ENCODE results near the gene MTG1.

Gene MTG1

DNA sequence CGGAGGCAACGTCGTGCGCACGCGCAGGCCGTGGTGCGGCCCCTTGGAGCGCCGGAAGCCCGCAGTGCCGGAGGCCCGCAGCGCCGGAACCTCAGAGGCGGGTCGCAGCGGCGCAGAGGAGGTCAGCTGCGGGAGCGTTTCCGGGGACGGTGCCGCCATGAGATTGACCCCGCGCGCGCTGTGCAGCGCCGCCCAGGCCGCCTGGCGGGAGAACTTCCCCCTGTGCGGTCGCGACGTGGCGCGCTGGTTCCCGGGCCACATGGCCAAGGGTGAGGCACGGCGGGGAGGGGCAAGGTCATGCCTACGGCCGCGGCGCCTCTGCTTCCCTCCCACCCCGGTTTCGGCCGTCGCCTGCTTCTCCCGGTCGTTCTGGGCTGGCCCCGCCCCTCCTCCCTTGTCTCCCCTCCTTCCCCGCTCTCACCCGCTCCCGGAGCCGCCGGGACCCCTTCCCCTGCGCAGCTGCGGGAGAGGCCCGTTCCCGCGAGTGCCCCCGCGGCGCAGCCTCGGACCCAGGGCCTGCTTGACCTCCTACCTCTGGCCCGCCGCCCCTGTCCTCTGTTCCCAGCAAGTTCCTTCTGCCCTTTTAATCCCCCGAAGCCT is at the start of gene MTG1:
Gene MTG1, plus strand, starts transcription at position 94 of the 600 bp plus-strand sequence. Its CDS starts 64 bp downstream, at position 158.
- no peak for DNase-seq (ENCODE audit: low read depth)

DNA sequence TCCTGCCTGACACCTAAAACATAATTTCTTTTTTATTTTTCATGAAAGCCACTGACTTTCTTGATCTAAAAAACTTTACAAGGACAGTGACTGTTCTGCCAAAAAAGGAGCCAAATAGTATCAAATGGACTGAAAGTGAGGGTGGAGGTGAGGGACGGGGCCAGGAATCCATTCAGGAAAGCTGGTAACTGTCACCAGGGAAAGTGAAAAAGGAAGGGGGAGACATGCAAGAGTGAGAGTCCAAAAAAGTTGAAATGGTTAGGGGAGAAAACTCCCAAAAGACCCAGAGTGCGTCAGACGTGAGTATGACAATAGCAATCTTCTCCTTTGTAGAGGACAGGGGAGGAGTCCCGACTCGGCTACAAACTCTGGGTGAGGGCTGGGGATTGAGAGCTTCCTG is 49.7 kb upstream of the MTG1 start:
- DNase-seq (ENCODE audit: low read depth) = no peak

DNA sequence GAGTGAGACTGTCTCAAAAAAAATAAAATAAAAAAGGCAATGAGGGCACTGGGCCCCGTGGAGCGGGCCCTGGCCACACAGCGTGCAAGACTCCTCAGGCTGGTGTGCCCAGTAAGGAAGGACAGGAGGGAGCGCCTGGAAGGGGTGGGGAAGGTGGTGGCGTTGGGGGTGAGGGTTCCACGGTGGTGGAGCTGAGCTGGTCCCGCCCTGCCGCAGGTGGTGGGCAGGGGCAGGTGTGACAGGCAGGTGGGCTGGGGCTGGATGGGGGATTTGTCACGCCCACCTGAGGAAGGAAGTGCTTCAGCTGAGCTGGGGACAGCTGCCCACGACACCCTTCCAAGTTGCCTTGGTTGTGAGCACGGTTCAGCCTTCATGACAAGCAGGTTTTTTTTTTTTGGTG is 47.5 kb upstream of the MTG1 start:
- DNase-seq (ENCODE audit: low read depth) = no peak

DNA sequence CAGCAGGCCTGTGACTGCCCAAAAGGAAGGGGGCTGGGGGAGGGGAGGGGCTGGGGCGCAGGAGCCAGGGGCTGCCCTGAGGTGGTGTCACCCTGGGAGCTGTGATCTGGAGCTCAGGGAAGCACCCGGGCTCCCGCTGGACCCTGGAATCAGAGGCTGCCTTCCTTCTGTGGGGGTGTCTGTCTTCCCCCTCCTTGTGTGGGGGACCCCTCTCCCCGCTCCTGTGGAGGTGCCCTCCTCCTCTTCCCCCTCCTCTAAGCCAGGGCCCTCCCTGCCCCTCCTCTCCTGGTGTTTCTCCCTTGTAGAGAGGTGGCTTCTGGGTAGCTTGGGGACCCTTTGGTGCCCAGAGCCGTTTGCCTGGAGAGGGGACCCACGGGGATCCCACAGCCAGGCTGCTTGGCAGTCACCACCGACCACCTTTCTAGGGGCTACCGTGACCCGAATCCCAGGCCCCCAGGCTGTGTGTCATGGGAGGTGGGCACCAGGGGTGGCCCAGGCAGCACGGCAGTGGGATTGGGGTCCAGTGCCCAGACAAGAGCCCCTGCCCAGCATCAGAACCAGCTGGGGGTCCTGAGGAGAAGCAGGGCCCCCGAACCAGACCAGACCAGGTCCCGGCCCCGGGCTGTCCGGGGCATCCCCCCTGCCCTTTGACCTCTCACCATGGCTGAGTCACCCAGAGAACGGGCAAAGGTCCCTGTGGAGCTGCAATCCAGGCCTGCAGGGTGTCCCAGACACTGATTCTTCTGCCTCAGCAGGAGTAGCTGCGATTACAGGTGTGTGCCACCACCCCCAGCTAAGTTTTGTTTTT is 46.0 kb upstream of the MTG1 start:
- no peak for DNase-seq (ENCODE audit: low read depth)

DNA sequence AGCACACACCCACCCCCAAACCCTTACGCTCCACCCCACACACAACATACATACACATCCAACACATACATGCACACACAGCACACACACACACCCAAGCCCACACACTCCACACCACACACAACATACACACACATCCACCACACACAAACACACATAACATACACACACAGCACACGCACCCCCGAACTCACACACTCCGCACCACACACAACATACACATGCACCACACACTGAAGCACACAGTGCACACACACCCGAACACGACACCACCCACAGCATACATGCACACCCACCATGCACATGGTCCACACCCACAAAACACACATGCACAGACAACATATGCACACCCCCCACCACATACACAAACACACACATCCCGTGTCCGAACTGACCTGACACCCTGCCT is 44.8 kb upstream of the MTG1 start:
- DNase-seq (ENCODE audit: low read depth) = no peak

GRCh38 chr10:133349577-133350011 is 44.4 kb upstream of the MTG1 start:
- DNase-seq (ENCODE audit: low read depth) = no peak

DNA sequence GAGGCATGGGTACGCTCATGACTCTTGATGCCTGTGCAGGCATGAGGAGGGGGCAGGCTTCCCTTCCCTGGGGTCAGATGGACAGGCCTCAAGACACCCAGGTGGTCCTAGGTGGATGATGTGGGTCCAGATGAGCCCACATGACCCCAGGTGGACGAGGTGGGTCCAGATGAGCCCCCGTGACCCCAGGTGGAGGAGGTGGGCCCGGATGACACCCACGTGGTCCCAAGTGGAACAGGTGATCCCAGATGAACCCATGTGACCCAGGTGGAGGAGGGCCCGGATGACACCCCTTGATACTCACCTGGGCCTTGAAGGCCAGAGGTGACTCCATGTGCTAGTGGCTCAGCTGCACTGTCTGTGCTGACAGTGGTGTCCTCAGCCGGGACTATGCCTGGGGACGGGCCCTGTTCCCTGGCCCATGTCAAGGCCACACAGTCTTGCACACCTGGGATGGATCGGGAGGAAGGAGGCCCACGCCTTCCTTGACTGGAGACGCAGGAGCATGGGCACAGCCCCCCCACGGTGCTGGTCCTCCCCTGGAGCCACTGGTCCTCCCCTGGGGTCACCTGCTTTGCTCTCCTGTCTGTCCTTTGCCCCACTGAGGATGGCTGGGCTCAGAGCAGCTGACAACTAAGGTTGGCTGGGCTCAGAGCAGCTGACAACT is 43.5 kb upstream of the MTG1 start:
- DNase-seq (ENCODE audit: low read depth) = no peak

DNA sequence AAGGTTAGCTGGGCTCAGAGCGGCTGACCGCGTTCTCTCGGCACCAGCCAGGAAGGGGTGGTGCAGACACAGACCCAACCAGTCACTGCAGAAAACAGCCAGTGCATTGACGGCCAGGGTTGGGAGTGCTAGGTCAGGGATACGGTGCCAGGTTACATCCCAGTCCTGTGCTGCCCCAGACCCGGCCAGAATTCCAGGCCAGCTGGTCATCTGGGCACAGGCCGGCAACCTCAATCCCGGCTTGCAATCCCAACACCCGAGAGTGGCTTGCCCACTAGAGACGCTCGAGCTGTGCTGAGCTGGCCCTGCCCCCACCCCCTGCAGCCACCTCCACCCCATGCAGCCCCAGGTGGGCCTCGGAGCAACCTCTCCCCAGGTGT is 43.0 kb upstream of the MTG1 start:
- no peak for DNase-seq (ENCODE audit: low read depth)

DNA sequence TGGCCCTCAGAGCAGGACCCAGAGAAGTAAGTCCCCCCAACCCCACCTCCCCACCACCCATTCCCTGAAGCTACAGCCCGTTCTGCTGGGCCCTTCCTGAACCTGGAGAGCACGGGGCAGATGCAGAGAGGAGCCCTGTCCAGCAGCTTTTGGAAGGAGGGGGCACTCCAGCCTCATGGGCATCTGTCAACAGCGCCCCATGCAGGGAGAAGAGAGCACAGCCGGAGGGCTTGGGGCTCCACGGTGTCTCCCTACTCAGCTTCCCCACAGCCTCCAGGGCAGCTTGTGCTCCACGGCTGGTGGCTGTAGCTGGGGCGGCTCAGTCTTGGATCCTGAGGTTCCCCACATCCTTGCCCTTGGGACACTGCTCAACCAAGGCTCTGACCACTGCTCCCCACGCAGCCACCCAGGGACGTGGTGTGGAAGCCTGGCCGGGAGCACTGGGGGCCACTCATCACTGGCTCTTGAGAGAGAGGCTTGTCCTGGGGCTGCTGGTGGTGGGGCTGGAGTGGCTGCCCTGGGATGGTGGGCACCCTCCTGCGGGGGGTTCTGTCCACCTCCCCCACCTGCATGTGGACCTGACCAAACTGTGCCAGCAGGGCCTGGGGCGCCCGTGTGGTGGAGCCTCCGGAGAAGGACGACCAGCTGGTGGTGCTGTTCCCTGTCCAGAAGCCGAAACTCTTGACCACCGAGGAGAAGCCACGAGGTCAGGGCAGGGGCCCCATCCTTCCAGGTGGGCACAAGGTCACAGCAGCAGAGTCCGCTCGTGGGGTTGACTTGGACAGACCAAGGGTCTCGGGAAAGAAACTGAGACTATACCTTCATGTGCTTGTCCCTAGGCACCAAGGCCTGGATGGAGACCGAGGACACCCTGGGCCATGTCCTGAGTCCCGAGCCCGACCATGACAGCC is 42.3 kb upstream of the MTG1 start:
- DNase-seq (ENCODE audit: low read depth) = no peak

- no peak for DNase-seq (ENCODE audit: low read depth)
These were observed 40.6 kb upstream of the MTG1 start for GRCh38 chr10:133353202-133353959.

- DNase-seq (ENCODE audit: low read depth) = no peak
These were observed 39.9 kb upstream of the MTG1 start for GRCh38 chr10:133353988-133354605.

- DNase-seq (ENCODE audit: low read depth) = no peak
These were observed 39.2 kb upstream of the MTG1 start for GRCh38 chr10:133354672-133355240.

GRCh38 chr10:133355266-133355665 is 38.7 kb upstream of the MTG1 start:
- DNase-seq (ENCODE audit: low read depth) = no peak

DNA sequence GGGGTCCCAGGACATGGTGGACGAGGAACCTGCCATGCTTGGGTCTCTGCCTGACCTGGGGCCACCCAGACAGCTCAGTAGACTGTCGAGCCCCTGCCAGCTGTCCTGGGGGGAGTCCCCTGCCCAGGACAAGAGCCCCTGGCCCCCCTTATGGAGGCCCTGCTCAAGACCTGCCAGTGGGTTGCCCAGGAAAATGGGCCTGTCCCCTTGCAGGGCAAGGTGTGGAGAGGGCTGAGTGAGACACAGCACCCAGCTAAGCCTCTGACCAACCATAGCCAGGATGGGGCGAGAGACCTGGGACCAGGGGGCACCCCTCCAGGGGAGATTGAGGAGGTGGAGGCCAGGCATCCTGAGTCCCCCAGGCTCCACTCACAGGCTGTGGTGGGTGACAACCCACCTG is 38.0 kb upstream of the MTG1 start:
- DNase-seq (ENCODE audit: low read depth) = no peak

DNA sequence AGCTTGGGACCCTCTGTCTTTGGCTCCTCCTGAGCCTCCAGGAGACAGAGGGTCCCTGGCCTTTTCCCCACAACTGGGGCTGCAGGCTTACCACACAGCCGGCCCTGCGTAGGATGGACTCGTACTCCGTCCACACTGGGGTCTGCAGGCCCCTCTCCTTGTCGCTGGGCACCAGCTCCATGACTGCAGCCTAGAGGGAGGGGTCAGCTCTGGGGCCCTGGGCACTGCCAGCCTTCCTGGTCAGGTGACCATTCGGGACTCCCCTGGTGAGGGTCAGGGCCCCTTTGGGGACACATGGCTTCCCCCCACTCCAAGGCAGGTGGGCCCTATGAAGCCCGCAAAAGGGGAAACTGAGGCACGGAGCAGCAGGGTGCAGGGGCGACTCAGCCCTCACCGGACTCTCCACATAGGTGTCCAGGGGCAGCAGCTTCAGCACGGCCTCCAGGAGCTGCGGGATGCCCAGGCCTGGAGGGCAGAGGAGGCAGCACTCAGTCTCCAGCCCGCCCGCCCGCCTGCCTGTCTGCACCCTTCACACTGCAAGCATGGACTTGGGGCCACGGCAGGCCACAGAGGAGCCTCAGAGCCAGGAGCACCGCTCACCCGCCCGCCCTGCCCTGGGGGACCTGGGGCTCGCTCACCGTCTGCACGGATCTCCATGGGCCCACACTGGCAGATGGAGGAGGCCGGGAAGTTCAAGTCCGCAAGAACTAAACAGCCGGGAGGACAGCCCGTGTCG is 37.2 kb upstream of the MTG1 start:
- no peak for DNase-seq (ENCODE audit: low read depth)

DNA sequence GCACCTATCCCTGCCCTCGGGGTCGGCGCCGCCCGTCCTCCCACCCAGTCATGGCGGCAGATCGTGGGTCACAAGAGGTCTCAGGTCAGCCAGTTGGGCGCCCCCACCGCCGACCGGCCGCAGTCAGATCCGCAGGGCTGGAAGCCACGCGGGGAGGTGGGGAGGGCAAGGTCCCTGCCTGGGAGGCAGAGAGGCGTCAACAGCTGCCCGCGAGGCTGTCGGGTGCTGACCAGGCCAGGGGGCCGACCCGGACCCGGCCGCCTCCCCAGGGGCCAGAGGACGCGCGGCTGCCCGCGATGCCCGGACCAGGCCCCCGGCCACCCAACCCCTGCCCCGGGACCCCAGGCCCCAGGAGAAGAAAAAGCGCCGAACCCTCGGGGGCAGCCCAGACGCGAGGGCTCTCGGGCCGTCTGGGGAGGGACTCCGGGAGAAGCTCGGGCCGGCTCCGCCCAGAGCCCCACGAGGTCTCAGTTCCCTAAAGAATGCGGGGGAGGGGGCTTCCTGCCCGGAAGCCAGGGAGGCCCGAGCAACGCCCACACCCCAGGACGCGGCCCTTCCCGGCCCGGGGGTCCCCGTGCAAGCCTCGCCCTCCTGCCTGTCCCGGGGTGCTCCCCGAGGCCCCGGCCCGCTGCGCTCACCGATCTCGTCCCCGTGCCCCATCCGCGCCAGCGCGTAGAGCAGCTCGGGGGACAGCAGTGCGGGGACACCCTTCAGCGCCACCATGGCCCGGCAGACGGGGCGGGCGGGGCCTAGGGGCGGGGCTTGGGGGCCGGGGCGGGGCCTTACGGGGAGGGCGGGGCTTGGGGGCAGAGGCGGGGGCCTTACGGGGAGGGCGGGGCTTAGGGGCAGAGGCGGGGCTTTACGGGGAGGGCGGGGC is 36.4 kb upstream of the MTG1 start, which contains the start of gene FUOM:
Gene FUOM, minus strand, starts transcription at position 735 of the 877 bp plus-strand sequence. Its CDS starts 12 bp downstream, at position 723.
- DNase-seq (ENCODE audit: low read depth) = no peak

GRCh38 chr10:133358162-133358924 is 35.6 kb upstream of the MTG1 start:
- no peak for DNase-seq (ENCODE audit: low read depth)

GRCh38 chr10:133358925-133359310 is 35.0 kb upstream of the MTG1 start:
- no peak for DNase-seq (ENCODE audit: low read depth)
